Measurements from ENCODE around the gene CMSS1.

GRCh38 chr3:100227511-100227921 lies 409.9 kb downstream of the CMSS1 start:
- TF ChIP-seq POLR2AphosphoS5 (IDR thresholded peaks at IDR 0.05; ENCODE audit: low read depth, low read length) (no peak), TAF1 (IDR thresholded peaks at IDR 0.05; ENCODE audit: borderline replicate concordance, low read depth, low read length) (no peak), POLR2A (IDR thresholded peaks at IDR 0.05; ENCODE audit: low read depth, low read length) (no peak)
